K562 (cell line): ENCODE measurements around the gene ATG13. TPM values are rescaled to one million over a fixed set of nuclear protein-coding genes. Genes with fewer than 3 reads are reported as not detected.
A peak's percentile ranks its signal among the peaks of the same experiment; 100 is the strongest.

Source experiments
- CBFA2T2 ChIP-seq: fragments of 450-650 bp; conservative IDR thresholded peaks from 2 replicates; pipeline ENCODE4 v1.6.1; 2017; ENCODE audit warnings: mild to moderate bottlenecking
- CXXC5 ChIP-seq: fragments of 250-450 bp; sonication (Bioruptor Pico); IDR thresholded peaks from 2 replicates; pipeline ENCODE4 v1.8.0; 2022; ENCODE audit warnings: inconsistent platforms, mild to moderate bottlenecking, moderate library complexity
- DACH1 ChIP-seq: fragments of 450-650 bp; IDR thresholded peaks from 2 replicates; pipeline ENCODE4 v1.6.1; 2018; ENCODE audit not compliant: partially characterized antibody
- DPF2 ChIP-seq: fragments of 450-650 bp; IDR thresholded peaks from 2 replicates; pipeline ENCODE4 v1.6.1; 2016
- EGR1 ChIP-seq: fragments of 450-650 bp; conservative IDR thresholded peaks from 2 replicates; pipeline ENCODE4 v1.6.1; 2017; ENCODE audit warnings: mild to moderate bottlenecking
- HDAC1 ChIP-seq, 2 experiments: fragments of 450-650 bp; IDR thresholded peaks; 2 replicates each; pipeline ENCODE4 v1.6.1; 2016 to 2017; ENCODE audit warnings: inconsistent platforms in 1 of 2, mild to moderate bottlenecking in 1 of 2, moderate library complexity in 1 of 2
- MTA3 ChIP-seq: fragments of 450-650 bp; formaldehyde crosslinking; IDR thresholded peaks from 2 replicates; pipeline ENCODE4 v1.6.1; 2017; ENCODE audit warnings: mild to moderate bottlenecking, borderline replicate concordance
- MXI1 ChIP-seq: IDR thresholded peaks from 2 replicates; pipeline ENCODE4 v1.6.1; 2011; ENCODE audit warnings: low read depth, mild to moderate bottlenecking, improper control_type of control experiment, low read length
- RAD51 ChIP-seq: fragments of 450-650 bp; IDR thresholded peaks from 2 replicates; pipeline ENCODE4 v1.7.1; 2016; ENCODE audit warnings: low read depth, mild to moderate bottlenecking, borderline replicate concordance
- RFX7 ChIP-seq: fragments of 250-450 bp; sonication (Bioruptor Pico); IDR thresholded peaks from 2 replicates; pipeline ENCODE4 v1.5.1; 2021; ENCODE audit warnings: mild to moderate bottlenecking
- SOX6 ChIP-seq: fragments of 450-650 bp; IDR thresholded peaks from 2 replicates; pipeline ENCODE4 v1.6.1; 2014; ENCODE audit warnings: mild to moderate bottlenecking
- SRF ChIP-seq, 2 experiments: fragments of 250-450, 450-650 bp in 1 of 2; sonication (Bioruptor Pico) in 1 of 2; sonication (generic) in 1 of 2; formaldehyde crosslinking; IDR thresholded peaks; 2 replicates each; pipeline versions ENCODE4 v1.5.0 to v1.5.1; 2020 to 2022; ENCODE audit warnings: mild to moderate bottlenecking in 1 of 2, missing genetic modification reagents in 1 of 2
- ZBTB7A ChIP-seq: IDR thresholded peaks from 2 replicates; pipeline ENCODE4 v1.6.1; 2011; ENCODE audit warnings: low read depth, mild to moderate bottlenecking, low read length, moderate library complexity, borderline replicate concordance; ENCODE audit not compliant: control insufficient read depth
- ZNF707 ChIP-seq: fragments of 250-450 bp; sonication (Bioruptor Pico); conservative IDR thresholded peaks from 2 replicates; pipeline ENCODE4 v1.8.0; 2022; ENCODE audit warnings: inconsistent platforms, mild to moderate bottlenecking, moderate library complexity
- polyA plus RNA-seq, 8 experiments: library from polyadenylated mRNA; depleted of rRNA in 4 of 8; stranded (reverse) in 5 of 8; unstranded in 3 of 8; fragments of >200 nt; fragmentation: Nextera tagmentation in 2 of 8; fragmentation: Illumina TruSeq in 1 of 8; extraction: Ambion mirVana in 2 of 8; extraction: Trizol in 1 of 8; gene quantifications; 2 replicates each; pipeline versions ENCODE4 v1.2.1 to v1.2.3, GENCODE V29; 2011 to 2014; ENCODE audit warnings: inconsistent platforms in 1 of 8, missing spikeins in 1 of 8
- total RNA-seq, 7 experiments: library from RNA; depleted of rRNA in 6 of 7; stranded (reverse); fragments of >200 nt in 6 of 7; fragmentation: Illumina TruSeq in 2 of 7; extraction: Trizol in 2 of 7; gene quantifications; 2 replicates each; pipeline versions ENCODE4 v1.2.1 to v1.2.3, GENCODE V29; 2011 to 2021; ENCODE audit warnings: low replicate concordance in 1 of 7
- TF ChIP-seq, protein P1 (sequence below): fragments of 450-650 bp; IDR thresholded peaks from 2 replicates; pipeline ENCODE4 v1.6.1; 2017; ENCODE audit warnings: antibody characterized with exemption, mild to moderate bottlenecking
- TF ChIP-seq, protein P2 (sequence below), 2 experiments: fragments of 450-650 bp; IDR thresholded peaks; 2 replicates each; pipeline ENCODE4 v1.6.1; 2016
- TF ChIP-seq, protein P3 (sequence below): sonication (generic); formaldehyde crosslinking; IDR thresholded peaks from 2 replicates; pipeline ENCODE4 v1.8.1; 2022; ENCODE audit warnings: missing genetic modification reagents
- TF ChIP-seq, protein P4 (sequence below): sonication (generic); formaldehyde crosslinking; IDR thresholded peaks from 2 replicates; pipeline ENCODE4 v1.5.0; 2020; ENCODE audit warnings: missing genetic modification reagents

ATG13 gene
- total and polyA plus RNA-seq, 9 of the 15 experiments (the other 6 are each of a cell fraction or from before 2014, with no cell fraction given), result 13.1 to 61.5 (median 36.5) TPM

DNA sequence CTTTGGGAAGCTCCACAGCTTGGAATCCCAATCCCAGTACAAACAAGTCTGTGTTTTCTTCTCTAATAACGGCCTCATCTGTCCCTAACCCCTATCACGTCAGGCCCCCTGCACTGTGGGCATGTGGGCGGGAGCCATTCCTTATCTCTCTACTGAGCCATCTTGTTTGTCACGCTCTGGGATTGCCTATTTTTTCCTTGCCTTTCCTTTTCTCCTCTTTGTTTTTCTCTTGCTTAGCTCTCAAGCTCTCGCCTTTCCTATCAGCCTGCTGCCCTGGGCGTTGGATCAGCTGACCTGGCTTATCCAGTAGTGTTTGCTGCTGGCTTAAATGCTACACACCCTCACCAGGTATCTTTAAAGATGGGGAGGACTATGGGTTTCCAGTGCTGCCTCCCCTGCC lies 47.3 kb downstream of the ATG13 start (continued):
- TF ChIP-seq, protein P1, sequence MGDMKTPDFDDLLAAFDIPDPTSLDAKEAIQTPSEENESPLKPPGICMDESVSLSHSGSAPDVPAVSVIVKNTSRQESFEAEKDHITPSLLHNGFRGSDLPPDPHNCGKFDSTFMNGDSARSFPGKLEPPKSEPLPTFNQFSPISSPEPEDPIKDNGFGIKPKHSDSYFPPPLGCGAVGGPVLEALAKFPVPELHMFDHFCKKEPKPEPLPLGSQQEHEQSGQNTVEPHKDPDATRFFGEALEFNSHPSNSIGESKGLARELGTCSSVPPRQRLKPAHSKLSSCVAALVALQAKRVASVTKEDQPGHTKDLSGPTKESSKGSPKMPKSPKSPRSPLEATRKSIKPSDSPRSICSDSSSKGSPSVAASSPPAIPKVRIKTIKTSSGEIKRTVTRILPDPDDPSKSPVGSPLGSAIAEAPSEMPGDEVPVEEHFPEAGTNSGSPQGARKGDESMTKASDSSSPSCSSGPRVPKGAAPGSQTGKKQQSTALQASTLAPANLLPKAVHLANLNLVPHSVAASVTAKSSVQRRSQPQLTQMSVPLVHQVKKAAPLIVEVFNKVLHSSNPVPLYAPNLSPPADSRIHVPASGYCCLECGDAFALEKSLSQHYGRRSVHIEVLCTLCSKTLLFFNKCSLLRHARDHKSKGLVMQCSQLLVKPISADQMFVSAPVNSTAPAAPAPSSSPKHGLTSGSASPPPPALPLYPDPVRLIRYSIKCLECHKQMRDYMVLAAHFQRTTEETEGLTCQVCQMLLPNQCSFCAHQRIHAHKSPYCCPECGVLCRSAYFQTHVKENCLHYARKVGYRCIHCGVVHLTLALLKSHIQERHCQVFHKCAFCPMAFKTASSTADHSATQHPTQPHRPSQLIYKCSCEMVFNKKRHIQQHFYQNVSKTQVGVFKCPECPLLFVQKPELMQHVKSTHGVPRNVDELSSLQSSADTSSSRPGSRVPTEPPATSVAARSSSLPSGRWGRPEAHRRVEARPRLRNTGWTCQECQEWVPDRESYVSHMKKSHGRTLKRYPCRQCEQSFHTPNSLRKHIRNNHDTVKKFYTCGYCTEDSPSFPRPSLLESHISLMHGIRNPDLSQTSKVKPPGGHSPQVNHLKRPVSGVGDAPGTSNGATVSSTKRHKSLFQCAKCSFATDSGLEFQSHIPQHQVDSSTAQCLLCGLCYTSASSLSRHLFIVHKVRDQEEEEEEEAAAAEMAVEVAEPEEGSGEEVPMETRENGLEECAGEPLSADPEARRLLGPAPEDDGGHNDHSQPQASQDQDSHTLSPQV, result peak; percentile 81
- no peak for TF ChIP-seq ZNF707
- no peak for TF ChIP-seq RFX7
- 0 out of 2 replicates have a peak, but pooled peaks have one; percentile 27 for TF ChIP-seq MTA3
- TF ChIP-seq CXXC5 (CRISPR knock-in tag), result peak; percentile 50
- TF ChIP-seq, protein P2, sequence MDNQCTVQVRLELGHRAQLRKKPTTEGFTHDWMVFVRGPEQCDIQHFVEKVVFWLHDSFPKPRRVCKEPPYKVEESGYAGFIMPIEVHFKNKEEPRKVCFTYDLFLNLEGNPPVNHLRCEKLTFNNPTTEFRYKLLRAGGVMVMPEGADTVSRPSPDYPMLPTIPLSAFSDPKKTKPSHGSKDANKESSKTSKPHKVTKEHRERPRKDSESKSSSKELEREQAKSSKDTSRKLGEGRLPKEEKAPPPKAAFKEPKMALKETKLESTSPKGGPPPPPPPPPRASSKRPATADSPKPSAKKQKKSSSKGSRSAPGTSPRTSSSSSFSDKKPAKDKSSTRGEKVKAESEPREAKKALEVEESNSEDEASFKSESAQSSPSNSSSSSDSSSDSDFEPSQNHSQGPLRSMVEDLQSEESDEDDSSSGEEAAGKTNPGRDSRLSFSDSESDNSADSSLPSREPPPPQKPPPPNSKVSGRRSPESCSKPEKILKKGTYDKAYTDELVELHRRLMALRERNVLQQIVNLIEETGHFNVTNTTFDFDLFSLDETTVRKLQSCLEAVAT (IDR thresholded peaks at IDR 0.05), result peak in 1 of 2 experiments; percentile 94; a peak in 2 of 4 replicates
- peak; percentile 54 for TF ChIP-seq DACH1
- TF ChIP-seq, protein P3, sequence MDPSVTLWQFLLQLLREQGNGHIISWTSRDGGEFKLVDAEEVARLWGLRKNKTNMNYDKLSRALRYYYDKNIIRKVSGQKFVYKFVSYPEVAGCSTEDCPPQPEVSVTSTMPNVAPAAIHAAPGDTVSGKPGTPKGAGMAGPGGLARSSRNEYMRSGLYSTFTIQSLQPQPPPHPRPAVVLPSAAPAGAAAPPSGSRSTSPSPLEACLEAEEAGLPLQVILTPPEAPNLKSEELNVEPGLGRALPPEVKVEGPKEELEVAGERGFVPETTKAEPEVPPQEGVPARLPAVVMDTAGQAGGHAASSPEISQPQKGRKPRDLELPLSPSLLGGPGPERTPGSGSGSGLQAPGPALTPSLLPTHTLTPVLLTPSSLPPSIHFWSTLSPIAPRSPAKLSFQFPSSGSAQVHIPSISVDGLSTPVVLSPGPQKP (CRISPR knock-in tag), result no peak
- TF ChIP-seq HDAC1 (IDR thresholded peaks at IDR 0.05), result peak in 1 of 2 experiments; percentile 50; a peak in 1 of 4 replicates
- peak; percentile 77 for TF ChIP-seq DPF2
- TF ChIP-seq CBFA2T2, result peak; percentile 42
- TF ChIP-seq SRF (CRISPR knock-in tag; IDR thresholded peaks at IDR 0.05), result no peak
- TF ChIP-seq, protein P4, sequence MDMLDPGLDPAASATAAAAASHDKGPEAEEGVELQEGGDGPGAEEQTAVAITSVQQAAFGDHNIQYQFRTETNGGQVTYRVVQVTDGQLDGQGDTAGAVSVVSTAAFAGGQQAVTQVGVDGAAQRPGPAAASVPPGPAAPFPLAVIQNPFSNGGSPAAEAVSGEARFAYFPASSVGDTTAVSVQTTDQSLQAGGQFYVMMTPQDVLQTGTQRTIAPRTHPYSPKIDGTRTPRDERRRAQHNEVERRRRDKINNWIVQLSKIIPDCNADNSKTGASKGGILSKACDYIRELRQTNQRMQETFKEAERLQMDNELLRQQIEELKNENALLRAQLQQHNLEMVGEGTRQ (CRISPR knock-in tag), result peak; percentile 61; the same call in 1 of the 2 replicates
- TF ChIP-seq MXI1, result no peak
- peak; percentile 38; the same call in 1 of the 2 replicates for TF ChIP-seq SOX6
- TF ChIP-seq ZBTB7A, result peak; percentile 36; the same call in 1 of the 2 replicates
- peak; percentile 65; the same call in 1 of the 2 replicates for TF ChIP-seq RAD51
- peak; percentile 85 for TF ChIP-seq EGR1
- TF ChIP-seq, all 486 proteins: peak for 29
